Ureter (tissue), 1 donor: ENCODE results near the gene ITPR1. TPM values are rescaled to one million over a fixed set of nuclear protein-coding genes. Genes with fewer than 3 reads are reported as not detected.

Experiments
- DNase-seq: peaks from one replicate; pipeline ENCODE4 v3.0.0-alpha.2; 2020; ENCODE audit warnings: low spot score
- total RNA-seq: library from RNA; stranded (reverse); gene quantifications from one replicate; pipeline ENCODE4 v1.2.4, GENCODE V29; 2023
- donor health status: DM: yes; HTN: yes; CAD: no.

ITPR1 gene
- total RNA-seq, 1 donor from 2014 or later, result 98.1 TPM

- peak; percentile 77 for DNase-seq
Observed at GRCh38 chr3:4720316-4721075, 227.3 kb downstream of the ITPR1 start.

GRCh38 chr3:4721511-4721911 lies 228.4 kb downstream of the ITPR1 start:
- DNase-seq, result no peak

- peak; percentile 62 for DNase-seq
Observed at GRCh38 chr3:4722103-4722502, 229.0 kb downstream of the ITPR1 start.

GRCh38 chr3:4724051-4724629 lies 231.0 kb downstream of the ITPR1 start:
- DNase-seq, result no peak

GRCh38 chr3:4726549-4726948 lies 233.4 kb downstream of the ITPR1 start:
- no peak for DNase-seq

- DNase-seq, result no peak
Observed at GRCh38 chr3:4729061-4729973, 236.2 kb downstream of the ITPR1 start.

GRCh38 chr3:4730719-4731118 lies 237.6 kb downstream of the ITPR1 start:
- no peak for DNase-seq

- DNase-seq, result no peak
Observed at GRCh38 chr3:4731543-4732111, 238.5 kb downstream of the ITPR1 start.

- peak; percentile 25 for DNase-seq
Observed at GRCh38 chr3:4732925-4733324, 239.8 kb downstream of the ITPR1 start.

- DNase-seq, result peak; percentile 39
Observed at GRCh38 chr3:4734454-4734853, 241.3 kb downstream of the ITPR1 start.

- DNase-seq, result peak; percentile 35
Observed at GRCh38 chr3:4735243-4735642, 242.1 kb downstream of the ITPR1 start.

GRCh38 chr3:4736284-4736861 lies 243.2 kb downstream of the ITPR1 start:
- DNase-seq, result peak; percentile 79

- no peak for DNase-seq
Observed at GRCh38 chr3:4738737-4739274, 245.7 kb downstream of the ITPR1 start.

GRCh38 chr3:4739289-4740236 lies 246.4 kb downstream of the ITPR1 start:
- no peak for DNase-seq

- DNase-seq, result no peak
Observed at GRCh38 chr3:4740397-4741105, 247.4 kb downstream of the ITPR1 start.

- no peak for DNase-seq
Observed at GRCh38 chr3:4741106-4741403, 247.9 kb downstream of the ITPR1 start.

- DNase-seq, result peak; percentile 83
Observed at GRCh38 chr3:4741404-4742307, 248.5 kb downstream of the ITPR1 start.

GRCh38 chr3:4742359-4742758 lies 249.2 kb downstream of the ITPR1 start:
- no peak for DNase-seq

- no peak for DNase-seq
Observed at GRCh38 chr3:4743371-4743770, 250.2 kb downstream of the ITPR1 start.
